GM21381 (cell line): ENCODE measurements around the gene MATR3.

Experiments used
- ATAC-seq: cut with Tn5 transposase; IDR thresholded peaks from one replicate; pipeline ENCODE4 v1.9.1; 2021; ENCODE audit warnings: mild to moderate bottlenecking, moderate library complexity; ENCODE audit not compliant: unreplicated experiment

Gene MATR3

DNA sequence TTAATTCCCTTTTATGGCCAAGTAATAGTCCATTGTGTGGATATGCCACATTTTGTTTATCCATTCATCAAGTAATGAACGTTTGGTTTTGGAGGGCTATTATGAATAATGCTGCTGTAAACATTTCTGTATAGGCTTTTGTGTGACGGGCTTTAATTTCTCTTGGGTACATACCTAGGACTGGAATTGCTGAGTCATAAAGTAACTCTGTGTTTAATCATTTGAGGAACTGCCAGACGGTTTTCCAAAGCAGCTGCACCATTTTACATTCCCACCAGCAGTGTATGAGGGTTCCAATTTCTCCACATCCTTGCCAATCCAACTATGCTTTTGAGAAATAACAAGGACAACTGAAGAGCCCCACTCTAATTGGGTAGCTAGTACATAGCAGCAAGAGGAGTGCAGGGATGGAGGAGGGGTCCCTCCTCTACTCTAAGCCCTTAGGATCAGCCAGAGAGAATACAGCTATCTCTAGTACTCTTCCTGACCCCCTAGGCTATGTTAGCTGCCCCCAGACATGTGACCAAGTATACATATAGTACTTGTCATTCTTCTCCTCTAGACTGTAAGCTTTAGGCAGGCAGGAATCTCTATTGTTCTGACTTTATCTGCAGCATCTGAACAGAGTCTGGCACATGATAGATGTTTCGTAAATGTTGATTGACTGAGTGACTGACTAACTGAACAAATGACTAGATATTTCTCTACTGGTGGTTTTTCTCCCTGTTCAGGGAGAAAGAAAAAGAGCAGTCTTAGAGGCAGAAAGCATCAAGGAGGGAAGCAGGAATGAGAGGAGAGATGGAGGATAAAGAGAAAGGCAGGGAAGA is 22.1 kb upstream of the MATR3 start:
- ATAC-seq: no peak

DNA sequence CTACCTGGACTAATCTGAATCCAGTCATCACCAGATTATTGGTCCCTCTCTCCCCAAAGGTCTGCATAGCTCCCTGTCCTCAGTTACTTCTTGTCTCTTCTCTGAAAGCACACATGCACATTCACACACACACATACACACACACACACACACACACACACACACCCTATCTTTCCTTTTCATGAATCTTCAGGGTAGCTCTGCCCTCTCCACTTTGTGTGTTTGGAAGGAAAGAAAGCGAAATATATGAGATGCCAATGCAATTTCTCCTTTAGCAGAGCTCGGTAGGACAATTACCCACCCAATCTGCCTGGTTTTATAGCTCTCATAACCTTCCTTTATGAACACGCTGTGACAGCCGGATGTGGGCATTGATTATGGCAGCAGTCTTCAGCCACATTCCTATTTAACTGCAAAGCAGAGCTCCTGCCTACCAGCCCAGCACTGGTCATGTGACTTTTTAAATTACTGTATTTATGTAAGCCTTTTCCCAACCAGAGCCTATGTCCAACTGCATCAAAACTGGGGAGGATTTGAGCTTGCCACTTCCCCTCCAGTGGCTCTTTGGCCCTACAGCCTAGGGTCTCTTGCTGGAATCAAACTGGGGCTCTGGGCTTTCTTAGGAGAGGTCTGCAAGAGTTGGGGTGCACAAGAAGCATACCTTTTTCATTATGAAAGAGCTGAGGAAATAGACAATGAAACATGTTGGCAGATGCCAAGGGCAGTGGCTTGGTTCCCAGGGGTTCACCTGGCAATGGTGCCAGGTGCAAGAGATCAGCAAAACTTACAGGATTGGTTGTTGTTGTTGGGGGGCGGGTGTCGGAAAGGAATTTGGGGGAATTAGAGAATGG is 20.8 kb upstream of the MATR3 start:
- ATAC-seq: no peak

DNA sequence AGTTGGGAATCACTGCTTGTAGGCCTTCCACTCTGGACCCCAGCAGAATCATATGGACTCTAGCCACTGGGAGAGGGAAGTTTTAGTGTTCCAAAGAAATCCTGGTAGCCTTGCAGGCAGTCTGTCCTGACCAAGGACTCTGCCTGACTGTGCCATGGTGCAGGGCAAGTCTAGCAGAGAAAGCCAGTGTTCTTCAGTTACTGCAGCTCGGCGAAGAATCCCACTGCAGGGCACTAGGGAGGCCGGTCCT is 20.3 kb upstream of the MATR3 start:
- ATAC-seq: no peak

GRCh38 chr5:139273572-139274289 is 19.8 kb upstream of the MATR3 start:
- ATAC-seq: peak; percentile 83

GRCh38 chr5:139275536-139275935 is 18.0 kb upstream of the MATR3 start:
- ATAC-seq: no peak

DNA sequence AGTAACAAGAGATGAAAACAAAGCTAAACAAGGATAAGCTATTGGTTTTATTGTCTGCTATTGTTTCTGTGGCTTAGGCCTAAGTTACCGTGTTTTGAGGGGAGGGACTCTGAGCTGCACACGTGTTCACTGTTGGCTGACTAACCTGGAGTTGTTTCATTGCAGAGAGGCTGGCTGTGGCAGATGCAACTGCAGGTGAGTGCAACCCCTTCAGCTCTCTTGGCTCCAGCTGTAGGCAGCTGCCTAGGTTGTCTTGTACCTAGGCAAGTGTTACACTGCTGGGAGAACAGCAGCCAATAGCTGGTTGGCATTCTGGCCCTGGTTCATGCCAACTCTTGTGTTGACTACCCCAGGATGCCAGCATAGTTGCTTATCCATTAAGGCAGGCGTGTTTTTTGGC is 17.6 kb upstream of the MATR3 start:
- ATAC-seq: no peak

- no peak for ATAC-seq
Observed at GRCh38 chr5:139276426-139276825, 17.1 kb upstream of the MATR3 start.

GRCh38 chr5:139277171-139277570 is 16.4 kb upstream of the MATR3 start:
- no peak for ATAC-seq

DNA sequence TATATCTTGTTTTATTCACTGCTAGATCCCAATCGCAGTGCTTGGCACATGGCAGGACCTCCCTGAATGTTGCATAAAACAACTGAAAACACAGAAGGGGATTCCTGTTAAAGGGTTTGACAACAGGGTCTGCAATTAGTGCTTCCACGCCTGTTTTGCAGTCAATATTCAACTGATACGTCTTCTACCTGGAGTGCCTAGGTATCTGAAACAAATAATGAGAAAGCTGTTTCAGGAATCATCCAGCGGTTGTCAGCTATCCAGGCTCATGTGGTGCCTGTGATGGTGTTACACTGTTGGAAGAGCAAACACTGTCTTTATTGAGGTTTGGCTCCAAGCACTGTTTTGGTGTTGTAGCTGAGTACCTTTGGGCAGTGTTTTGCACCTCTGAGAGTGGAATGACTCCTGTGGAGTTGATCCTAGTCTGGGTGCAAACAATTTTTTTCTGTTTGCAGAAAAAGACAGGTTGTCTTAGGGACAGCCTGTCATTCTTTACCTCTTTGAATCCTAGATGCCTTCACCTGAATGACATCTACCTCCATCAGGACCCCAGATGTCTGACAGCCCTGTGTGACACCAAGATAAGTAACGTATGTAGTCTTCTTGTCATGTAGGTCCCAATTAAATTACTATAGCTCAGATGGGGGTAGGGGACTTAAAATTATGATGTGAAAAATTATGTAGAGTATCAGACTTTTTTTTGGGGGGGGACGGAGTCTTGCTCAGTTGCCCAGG is 14.8 kb upstream of the MATR3 start:
- no peak for ATAC-seq

DNA sequence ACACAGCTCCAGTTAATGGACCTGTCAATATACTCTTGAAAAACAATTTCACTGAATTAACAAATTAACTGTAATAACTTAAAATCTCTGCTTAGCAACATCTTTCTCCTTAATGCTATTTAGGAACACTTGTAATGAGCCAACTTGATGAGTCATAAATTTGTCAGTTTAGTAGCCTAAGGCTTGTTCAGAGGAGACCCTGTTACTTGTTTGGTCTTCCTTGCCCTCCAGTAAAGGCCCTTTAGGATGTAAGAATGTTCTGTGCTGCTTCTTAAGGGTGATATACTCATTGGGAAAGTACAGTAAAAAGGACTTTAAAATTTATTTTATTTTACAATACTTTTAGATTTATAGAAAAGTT is 11.4 kb upstream of the MATR3 start:
- ATAC-seq: no peak

DNA sequence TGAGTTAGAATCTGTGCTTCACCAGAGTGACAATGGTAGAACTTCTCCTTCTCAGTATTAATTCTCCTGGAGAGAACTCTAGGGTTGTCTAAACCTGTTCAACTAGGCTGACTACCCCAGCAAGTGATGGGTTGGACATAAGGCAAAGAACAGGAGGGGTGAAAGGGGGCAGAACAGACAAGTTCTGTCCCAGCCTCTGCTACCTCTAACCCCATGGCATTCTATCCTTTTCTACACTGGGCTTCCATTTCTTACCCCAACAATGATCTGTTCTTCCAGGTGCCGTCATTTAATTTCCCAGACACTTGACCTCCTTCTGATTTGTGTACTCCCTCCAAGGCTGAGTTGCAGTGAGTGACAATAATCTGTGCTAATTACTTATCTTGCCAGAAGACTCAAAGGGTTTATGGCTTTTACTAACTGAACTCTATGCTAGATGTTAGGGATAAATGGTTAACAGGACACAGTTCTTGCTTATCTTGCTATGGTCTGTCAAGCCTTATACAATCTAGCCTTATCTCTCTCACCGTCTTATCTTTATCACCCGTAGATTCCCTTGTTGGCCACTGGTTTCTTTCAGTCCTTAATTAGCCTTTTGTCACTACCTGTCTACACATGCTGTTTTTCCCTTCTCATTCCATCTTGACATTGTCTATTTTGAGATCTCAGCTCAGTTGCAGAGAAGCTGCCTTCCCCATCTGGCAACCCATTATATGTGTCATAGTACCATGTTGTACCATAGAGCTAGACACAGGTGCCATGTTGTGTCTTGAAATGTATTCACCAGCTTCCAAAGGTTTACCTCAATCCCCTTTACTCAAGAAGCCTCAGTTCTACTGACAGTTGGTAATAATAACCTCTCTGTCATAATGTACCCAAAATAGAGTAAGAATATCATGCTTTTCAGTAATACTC is 10.0 kb upstream of the MATR3 start:
- ATAC-seq: no peak

DNA sequence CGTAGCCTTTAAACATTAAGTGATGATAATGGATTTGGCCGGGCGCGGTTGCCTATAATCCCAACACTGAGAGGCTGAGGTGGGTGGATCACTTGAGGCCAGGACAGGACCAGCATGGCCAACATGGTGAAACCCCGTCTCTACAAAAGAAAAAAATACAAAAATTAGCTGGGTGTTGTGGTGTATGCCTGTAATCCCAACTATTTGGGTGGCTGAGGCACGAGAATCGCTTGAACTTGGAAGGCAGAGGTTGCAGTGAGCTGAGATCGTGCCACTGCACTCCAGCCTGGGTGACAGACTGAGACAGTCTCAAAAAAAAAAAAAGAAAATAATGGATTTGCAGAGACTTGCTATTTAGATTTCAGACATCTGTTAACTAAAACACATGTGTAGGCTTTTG is 9.2 kb upstream of the MATR3 start:
- ATAC-seq: no peak

GRCh38 chr5:139285651-139286392 is 7.7 kb upstream of the MATR3 start:
- ATAC-seq: no peak

DNA sequence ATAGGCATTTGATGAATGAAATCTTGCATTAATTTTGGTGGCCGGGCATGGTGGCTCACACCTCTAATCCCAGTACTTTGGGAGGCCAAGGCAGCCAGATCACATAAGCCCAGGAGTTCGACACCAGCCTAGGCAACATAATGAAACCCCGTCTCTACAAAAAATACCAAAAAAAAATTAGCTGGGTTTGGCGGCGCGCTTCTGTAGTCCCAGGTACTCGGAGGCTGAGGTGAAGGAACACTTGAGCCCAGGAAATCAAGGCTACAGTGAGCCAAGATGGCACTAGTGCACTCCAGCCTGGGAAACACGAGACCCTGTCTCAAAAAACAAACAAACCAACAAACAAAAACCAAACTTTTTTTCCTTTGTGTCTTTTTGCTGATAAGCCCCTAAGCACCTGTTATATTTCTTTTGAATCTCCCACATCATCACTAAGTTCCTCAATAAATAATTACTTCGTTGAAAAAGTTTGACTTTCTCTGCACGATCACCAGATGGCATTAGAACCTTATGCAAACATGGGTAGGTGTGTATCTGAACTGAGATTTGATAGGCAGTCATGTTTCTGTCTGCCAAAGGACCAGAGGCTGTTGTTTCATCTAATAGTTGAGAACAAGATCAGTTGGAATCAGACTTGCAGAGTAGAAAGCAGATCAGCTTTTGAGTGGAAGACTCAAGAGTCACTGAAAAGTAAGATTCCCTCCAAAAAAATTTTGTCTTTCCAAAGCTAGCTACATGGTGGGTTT is 5.5 kb upstream of the MATR3 start:
- no peak for ATAC-seq

GRCh38 chr5:139291051-139291450 is 2.5 kb upstream of the MATR3 start:
- no peak for ATAC-seq

- ATAC-seq: no peak
Observed at GRCh38 chr5:139293202-139293506, 386 bp upstream of the MATR3 start.

DNA sequence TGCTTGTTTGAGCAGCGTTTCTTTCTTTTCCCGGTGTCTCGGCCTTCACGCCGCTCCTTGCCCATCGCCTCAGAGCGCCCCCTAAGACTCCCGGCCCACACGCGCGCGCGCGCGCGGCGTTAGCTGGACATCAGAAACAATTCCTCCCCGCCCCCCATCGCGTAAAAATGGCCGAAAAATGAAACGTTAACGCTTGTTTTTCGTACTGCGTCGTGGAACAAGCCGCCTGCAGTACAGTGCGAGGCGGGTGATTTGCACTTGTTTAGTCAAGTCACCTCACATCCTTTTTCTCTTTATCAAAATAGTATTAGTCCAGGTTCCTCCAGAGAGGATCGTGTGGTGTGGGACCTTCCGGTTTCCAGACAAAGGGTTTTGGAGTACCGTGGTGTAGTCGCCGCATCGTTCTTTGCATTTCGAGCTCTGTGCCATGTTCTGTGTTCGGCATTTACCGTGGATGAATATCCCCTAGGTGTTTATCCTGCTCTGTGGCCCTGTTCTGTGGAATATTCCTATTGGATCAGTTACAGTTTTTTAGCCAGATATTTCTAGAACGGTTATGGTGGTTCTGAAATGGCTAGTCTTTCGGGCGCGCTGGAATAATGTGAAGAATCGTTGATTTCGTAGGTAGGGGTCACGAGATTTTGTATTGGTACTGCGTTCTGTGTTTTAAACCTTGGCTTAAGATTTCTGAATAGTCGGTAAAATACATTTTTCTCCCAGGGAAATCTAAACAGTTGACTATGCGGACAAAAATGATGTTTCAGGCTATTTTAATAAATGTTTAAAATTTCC is 1.0 kb downstream of the MATR3 start:
- peak; percentile 32 for ATAC-seq
